Right atrium auricular region (tissue), 2 donors: Measurements from ENCODE around the gene NSUN5. TPM values are rescaled to one million over a fixed set of nuclear protein-coding genes. Genes with fewer than 3 reads are reported as not detected.
"Not testable (repeated sequence)": the region's sequence is repeated elsewhere in the genome, so short reads cannot be mapped to it uniquely, and the experiment has no call there.

Experiments
- DNase-seq: peaks from one replicate; pipeline ENCODE4 v3.0.0-alpha.2; 2019; ENCODE audit warnings: low spot score
- H3K27ac ChIP-seq, 2 donors: fragments of 200-600 bp; sonication (generic); 1 replicate in 1 of 2; 2 replicates in 1 of 2; pipeline ENCODE4 v1.5.1; 2016 to 2019
- H3K27me3 ChIP-seq, 2 donors: fragments of 200-600 bp; sonication (generic); one replicate each; pipeline versions ENCODE4 v1.5.1 to v1.6.0; 2017 to 2019
- H3K36me3 ChIP-seq: fragments of 200-600 bp; sonication (generic); one replicate; pipeline ENCODE4 v1.5.1; 2016
- H3K4me1 ChIP-seq, 2 donors: fragments of 200-600 bp; sonication (generic); one replicate each; pipeline versions ENCODE4 v1.5.1 to v1.6.0; 2017 to 2019
- H3K4me3 ChIP-seq, 2 donors: fragments of 200-600 bp; sonication (generic); 1 replicate in 1 of 2; 2 replicates in 1 of 2; pipeline ENCODE4 v1.5.1; 2017 to 2019; ENCODE audit warnings: mild to moderate bottlenecking in 1 of 2, moderate library complexity in 1 of 2
- H3K9me3 ChIP-seq, 2 donors: fragments of 200-600 bp; sonication (generic); one replicate each; pipeline ENCODE4 v1.5.1; 2019
- total RNA-seq, 2 donors: library from RNA; depleted of rRNA; stranded (reverse); fragments of >200 nt; gene quantifications; one replicate each; pipeline ENCODE4 v1.1.0, GENCODE V29; 2016

Gene NSUN5
- total RNA-seq, 2 donors from 2014 or later, result 13.0 to 15.8 TPM

DNA sequence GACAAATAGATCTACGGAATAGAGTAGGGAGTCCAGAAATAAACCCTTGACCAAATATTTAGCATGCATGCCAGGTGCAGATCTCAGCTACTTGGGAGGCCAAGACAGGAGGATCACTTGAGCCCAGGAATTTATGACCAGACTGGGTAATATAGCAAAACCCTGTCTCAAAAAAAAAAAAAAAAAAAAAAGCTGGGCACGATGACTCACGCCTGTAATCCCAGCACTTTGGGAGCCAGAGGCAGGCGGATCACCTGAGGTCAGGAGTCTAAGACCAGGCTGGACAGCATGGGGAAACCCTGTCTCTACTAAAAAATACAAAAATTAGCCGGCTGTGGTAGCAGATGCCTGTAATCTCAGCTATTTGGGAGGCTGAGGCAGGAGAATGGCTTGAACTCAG is 31.4 kb downstream of the NSUN5 start:
- not testable (repeated sequence) for DNase-seq, H3K9me3 ChIP-seq, H3K27me3 ChIP-seq, H3K27ac ChIP-seq, H3K36me3 ChIP-seq, H3K4me3 ChIP-seq, H3K4me1 ChIP-seq

- DNase-seq, H3K27me3 ChIP-seq, H3K9me3 ChIP-seq, H3K36me3 ChIP-seq, H3K4me1 ChIP-seq, H3K27ac ChIP-seq, H3K4me3 ChIP-seq: not testable (repeated sequence)
Observed at GRCh38 chr7:73267813-73268212, 40.8 kb downstream of the NSUN5 start.

- H3K27me3 ChIP-seq, H3K9me3 ChIP-seq, H3K27ac ChIP-seq, H3K36me3 ChIP-seq, H3K4me3 ChIP-seq, DNase-seq, H3K4me1 ChIP-seq: not testable (repeated sequence)
Observed at GRCh38 chr7:73266719-73267368, 41.8 kb downstream of the NSUN5 start.

GRCh38 chr7:73262416-73262815 is 46.2 kb downstream of the NSUN5 start:
- H3K27me3 ChIP-seq, H3K27ac ChIP-seq, H3K9me3 ChIP-seq, H3K36me3 ChIP-seq, DNase-seq, H3K4me1 ChIP-seq, H3K4me3 ChIP-seq: not testable (repeated sequence)

Other genes starting within 250 kb of the NSUN5 start
- gene SPDYE9, start 222.8 kb downstream of the NSUN5 start, total RNA-seq, result not detected
- gene TRIM50, start 19.3 kb upstream of the NSUN5 start, total RNA-seq, result not detected
- gene FKBP6, start 19.3 kb upstream of the NSUN5 start, total RNA-seq, result not detected
- under 1 TPM in 1 of 2 donors, not detected in 1; 0.47 TPM for gene FZD9, start 125.0 kb upstream of the NSUN5 start, total RNA-seq
- 10 to 100 TPM; 29.0 to 37.7 TPM for gene BAZ1B, start 213.5 kb upstream of the NSUN5 start, total RNA-seq
- gene BCL7B, start 248.9 kb upstream of the NSUN5 start, total RNA-seq, result 100 to 1,000 TPM; 108 to 128 TPM